Measurements from ENCODE around the gene SALL1. TPM values are rescaled to one million over a fixed set of nuclear protein-coding genes. Genes with fewer than 3 reads are reported as not detected.

Gene SALL1
- polyA plus RNA-seq, 1 of the 3 experiments (the other 2 are of a cell fraction) = 0.02 TPM

DNA sequence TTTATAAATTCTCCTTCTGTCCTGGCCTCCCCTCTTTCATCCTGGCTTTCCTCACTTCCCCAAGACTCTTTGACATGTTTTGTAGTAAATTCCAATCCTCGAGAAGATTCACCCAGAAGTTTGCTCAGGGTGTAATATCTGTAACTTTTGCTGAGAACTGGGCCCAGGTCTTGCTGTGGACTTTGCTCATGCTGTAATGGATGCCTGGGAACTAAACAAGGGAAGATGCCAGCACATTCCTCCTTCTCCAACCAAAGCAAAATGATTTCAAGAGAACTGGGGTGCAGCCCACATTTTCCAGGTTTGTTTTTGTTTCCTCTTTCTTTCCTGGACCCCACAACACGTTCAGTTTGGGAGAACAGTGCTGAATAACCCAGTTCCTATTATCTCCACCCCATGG, 6.6 kb upstream of the SALL1 start:
- Histone ChIP-seq H3K4me3 (ENCODE audit: low read depth in 2 of 2, low read length in 1 of 2) (no peak overlapping the region), H3K27me3 (ENCODE audit: insufficient read depth) (peaks cover 45% of the 10 kb centered on the region), H3K36me3 (replicated peaks in 1 of 2; ENCODE audit: control insufficient read depth in 1 of 2, insufficient read depth in 2 of 2, low read length in 1 of 2) (no peaks in the 10 kb centered on the region), H4K20me1 (ENCODE audit: insufficient read depth) (no peaks in the 10 kb centered on the region), H3K4me1 (ENCODE audit: control insufficient read depth in 1 of 2, insufficient read depth in 2 of 2, low read depth in 1 of 2, low read length in 1 of 2) (no peaks in the 10 kb centered on the region), H3F3A (replicated peaks; ENCODE audit: insufficient read depth) (no peaks in the 10 kb centered on the region), H3K9me2 (no peaks in the 10 kb centered on the region), H3K9ac (no peak overlapping the region), H2AFZ (ENCODE audit: low read depth) (no peak overlapping the region), H3K79me2 (ENCODE audit: insufficient read depth) (no peaks in the 10 kb centered on the region), H3K4me2 (no peak overlapping the region), H3K27ac (ENCODE audit: low read depth in 2 of 2, low read length in 1 of 2) (no peak overlapping the region), H3K9me3 (no peaks in the 10 kb centered on the region)
- WGBS (ENCODE audit: low lambda C conversion rate) = 4% methylated on average over 2 of the region's 2 CpGs
- no peak for DNase-seq
- CTCF ChIA-PET = no interaction called here
- no peak for TF ChIP-seq CTCF (IDR thresholded peaks at IDR 0.05)
- POLR2A ChIA-PET = no interaction called here

- H4K20me1 ChIP-seq (ENCODE audit: insufficient read depth) = no peaks in the 10 kb centered on the region
- H3K9me2 ChIP-seq = no peaks in the 10 kb centered on the region
- ChIA-PET POLR2A (no interaction called here), CTCF (no interaction called here)
- no peak overlapping the region for H2AFZ ChIP-seq (ENCODE audit: low read depth)
- H3K36me3 ChIP-seq (replicated peaks in 1 of 2; ENCODE audit: control insufficient read depth in 1 of 2, insufficient read depth in 2 of 2, low read length in 1 of 2) = no peaks in the 10 kb centered on the region
- no peaks in the 10 kb centered on the region for H3F3A ChIP-seq (replicated peaks; ENCODE audit: insufficient read depth)
- no peak overlapping the region for H3K4me3 ChIP-seq (ENCODE audit: low read depth in 2 of 2, low read length in 1 of 2)
- H3K9ac ChIP-seq = no peak overlapping the region
- TF ChIP-seq FOXM1 (IDR thresholded peaks at IDR 0.05; ENCODE audit: low read depth) = no peak
- no peak for TF ChIP-seq ELF1 (IDR thresholded peaks at IDR 0.05)
- TF ChIP-seq NRF1 (IDR thresholded peaks at IDR 0.05; ENCODE audit: low read depth, low read length) = no peak
- H3K27ac ChIP-seq (ENCODE audit: low read depth in 2 of 2, low read length in 1 of 2) = no peak overlapping the region
- no peaks in the 10 kb centered on the region; a peak in 1 of 4 replicates for H3K4me1 ChIP-seq (ENCODE audit: control insufficient read depth in 1 of 2, insufficient read depth in 2 of 2, low read depth in 1 of 2, low read length in 1 of 2)
- DNase-seq = no peak
- WGBS (ENCODE audit: low lambda C conversion rate) = 3% methylated on average over 2 of the region's 2 CpGs
- no peak overlapping the region for H3K4me2 ChIP-seq
- H3K27me3 ChIP-seq (ENCODE audit: insufficient read depth) = peaks cover 52% of the 10 kb centered on the region
- no peaks in the 10 kb centered on the region for H3K79me2 ChIP-seq (ENCODE audit: insufficient read depth)
- no peaks in the 10 kb centered on the region for H3K9me3 ChIP-seq
These were observed 5.7 kb upstream of the SALL1 start for GRCh38 chr16:51156807-51157200.

DNA sequence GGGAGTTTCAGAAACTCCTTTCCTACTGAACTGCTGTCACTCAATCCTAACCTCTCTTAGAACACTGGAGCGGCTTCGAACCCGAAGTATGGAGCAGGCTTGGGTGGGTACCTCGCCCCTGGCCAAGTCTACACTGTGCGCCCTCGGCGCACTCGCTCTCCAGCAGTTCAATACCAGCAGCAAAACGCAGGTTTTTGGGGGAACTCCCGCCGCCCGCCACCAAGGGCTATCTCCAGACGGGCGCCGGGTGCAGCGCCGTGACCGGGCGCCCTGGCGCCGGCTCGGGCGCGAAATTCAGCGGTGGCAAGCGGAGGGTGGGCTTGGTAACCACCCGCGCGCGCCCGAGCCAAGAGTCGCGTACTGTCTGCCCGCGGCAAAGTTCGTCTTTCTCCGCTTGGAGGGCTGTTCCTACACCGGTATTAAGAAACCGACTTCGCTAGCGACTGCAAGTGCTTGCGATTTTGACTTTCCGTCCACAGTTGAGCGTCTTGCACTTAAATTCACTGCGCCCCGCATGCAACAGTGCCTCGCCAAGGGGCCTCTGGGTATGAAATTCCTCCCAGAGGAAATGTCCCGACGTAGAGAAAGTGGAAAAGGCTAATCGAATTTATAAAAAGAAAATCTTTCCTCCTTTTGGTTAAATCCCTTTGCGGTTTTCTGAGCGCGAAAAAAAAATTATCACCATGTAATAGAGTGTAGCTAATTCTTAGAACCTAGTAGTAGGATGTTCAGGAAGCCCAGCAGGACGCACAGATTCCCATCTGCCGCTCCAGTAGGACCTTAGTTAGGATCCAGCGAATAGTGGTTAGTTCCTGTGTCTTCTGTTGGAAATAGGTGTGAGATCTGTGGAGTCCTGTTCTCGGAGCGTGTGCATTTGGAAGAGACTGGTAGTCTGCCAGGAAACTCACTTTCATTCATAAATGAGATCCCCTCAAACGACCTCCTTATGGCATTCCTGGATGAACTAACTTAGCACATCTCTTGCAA, 5.0 kb upstream of the SALL1 start:
- Histone ChIP-seq H4K20me1 (ENCODE audit: insufficient read depth) (no peaks in the 10 kb centered on the region), H3K79me2 (ENCODE audit: insufficient read depth) (no peaks in the 10 kb centered on the region), H2AFZ (ENCODE audit: low read depth) (no peak overlapping the region), H3K9ac (no peak overlapping the region), H3K27me3 (ENCODE audit: insufficient read depth) (peaks cover 58% of the 10 kb centered on the region), H3K4me3 (ENCODE audit: low read depth in 2 of 2, low read length in 1 of 2) (0 out of 4 replicates have a peak overlapping the region, but pooled peaks of 1 of the 2 experiments have one; percentile 3), H3K9me3 (no peaks in the 10 kb centered on the region), H3K9me2 (no peaks in the 10 kb centered on the region), H3K4me2 (0 out of 2 replicates have a peak overlapping the region, but pooled peaks have one; percentile 11), H3K27ac (ENCODE audit: low read depth in 2 of 2, low read length in 1 of 2) (no peak overlapping the region), H3K4me1 (ENCODE audit: control insufficient read depth in 1 of 2, insufficient read depth in 2 of 2, low read depth in 1 of 2, low read length in 1 of 2) (no peaks in the 10 kb centered on the region; a peak in 1 of 4 replicates), H3K36me3 (replicated peaks in 1 of 2; ENCODE audit: control insufficient read depth in 1 of 2, insufficient read depth in 2 of 2, low read length in 1 of 2) (no peaks in the 10 kb centered on the region), H3F3A (replicated peaks; ENCODE audit: insufficient read depth) (no peaks in the 10 kb centered on the region)
- DNase-seq = peak; percentile 28
- WGBS (ENCODE audit: low lambda C conversion rate) = 9% methylated on average over 37 of the region's 59 CpGs
- CTCF ChIA-PET = no interaction called here
- TF ChIP-seq PBX3 (IDR thresholded peaks at IDR 0.05) (no peak), CHD2 (IDR thresholded peaks at IDR 0.05; ENCODE audit: low read length, partially characterized antibody) (no peak), GABPA (IDR thresholded peaks at IDR 0.05; ENCODE audit: low read depth) (no peak), TCF12 (IDR thresholded peaks at IDR 0.05) (no peak), SMC3 (IDR thresholded peaks at IDR 0.05; ENCODE audit: low read depth, low read length) (no peak), YY1 (IDR thresholded peaks at IDR 0.05; ENCODE audit: low read depth) (no peak), ELF1 (IDR thresholded peaks at IDR 0.05) (no peak), TEAD4 (IDR thresholded peaks at IDR 0.05; ENCODE audit: borderline replicate concordance, insufficient read depth) (no peak), MEF2A (IDR thresholded peaks at IDR 0.05; ENCODE audit: borderline replicate concordance, low read depth) (no peak), JUND (IDR thresholded peaks at IDR 0.05) (no peak), RFX5 (IDR thresholded peaks at IDR 0.05; ENCODE audit: low read length) (no peak), EP300 (IDR thresholded peaks at IDR 0.05; ENCODE audit: borderline replicate concordance in 1 of 2, low read depth in 1 of 2, low read length in 1 of 2) (no peak), GATA2 (CRISPR knock-in tag; IDR thresholded peaks at IDR 0.05) (no peak), MXI1 (IDR thresholded peaks at IDR 0.05; ENCODE audit: low read depth, low read length) (no peak), NRF1 (IDR thresholded peaks at IDR 0.05; ENCODE audit: low read depth, low read length) (no peak)
- TF ChIP-seq, protein P1, sequence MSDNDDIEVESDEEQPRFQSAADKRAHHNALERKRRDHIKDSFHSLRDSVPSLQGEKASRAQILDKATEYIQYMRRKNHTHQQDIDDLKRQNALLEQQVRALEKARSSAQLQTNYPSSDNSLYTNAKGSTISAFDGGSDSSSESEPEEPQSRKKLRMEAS (IDR thresholded peaks at IDR 0.05; ENCODE audit: low read depth) = no peak
- TF ChIP-seq, protein P2, sequence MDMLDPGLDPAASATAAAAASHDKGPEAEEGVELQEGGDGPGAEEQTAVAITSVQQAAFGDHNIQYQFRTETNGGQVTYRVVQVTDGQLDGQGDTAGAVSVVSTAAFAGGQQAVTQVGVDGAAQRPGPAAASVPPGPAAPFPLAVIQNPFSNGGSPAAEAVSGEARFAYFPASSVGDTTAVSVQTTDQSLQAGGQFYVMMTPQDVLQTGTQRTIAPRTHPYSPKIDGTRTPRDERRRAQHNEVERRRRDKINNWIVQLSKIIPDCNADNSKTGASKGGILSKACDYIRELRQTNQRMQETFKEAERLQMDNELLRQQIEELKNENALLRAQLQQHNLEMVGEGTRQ (IDR thresholded peaks at IDR 0.05; ENCODE audit: borderline replicate concordance, low read depth, low read length) = no peak
- POLR2A ChIA-PET = no interaction called here
